ENCODE measurements around the gene CACNA2D4. TPM values are rescaled to one million over a fixed set of nuclear protein-coding genes. Genes with fewer than 3 reads are reported as not detected.

Gene CACNA2D4
- total RNA-seq, 4 donors from 2014 or later = 1.5 to 2.6 (median 2.0) TPM

DNA sequence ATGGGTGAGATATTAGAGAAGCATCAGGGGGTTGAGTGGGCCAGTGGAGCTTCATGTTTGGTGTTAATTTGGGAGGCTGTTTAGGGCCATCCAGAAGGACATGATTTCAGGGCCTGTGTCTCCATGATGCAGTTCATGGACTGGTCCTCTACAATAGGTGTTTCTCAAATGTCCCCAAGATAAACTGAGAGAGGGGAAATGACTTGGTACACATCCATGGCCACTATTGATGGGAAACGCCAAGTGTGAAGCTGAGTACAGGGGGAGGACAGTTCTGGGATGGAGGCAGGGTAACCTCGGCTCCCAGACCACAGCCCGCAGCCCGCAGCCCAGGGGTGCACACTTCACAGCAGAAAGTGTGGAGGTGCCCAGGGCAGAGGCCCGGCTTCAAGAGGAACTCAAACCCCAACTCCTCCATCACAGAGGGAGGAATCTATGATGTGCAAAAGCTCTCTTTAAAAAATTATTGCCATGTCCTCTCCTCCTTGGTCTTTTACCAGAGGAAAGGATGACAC is 33.3 kb downstream of the CACNA2D4 start:
- DNase-seq = no peak
- WGBS, 2 donors = 93 to 97% methylated on average over 5 of the region's 5 CpGs
- no peak overlapping the region for H3K27ac ChIP-seq
- H3K4me3 ChIP-seq (replicated peaks in 1 of 3) = no peak overlapping the region
- intact Hi-C loops (cut with DNase I) = no loop called here
- H3K9me3 ChIP-seq = no peaks in the 10 kb centered on the region
- H3K4me1 ChIP-seq = no peaks in the 10 kb centered on the region
- TF ChIP-seq, protein P1, sequence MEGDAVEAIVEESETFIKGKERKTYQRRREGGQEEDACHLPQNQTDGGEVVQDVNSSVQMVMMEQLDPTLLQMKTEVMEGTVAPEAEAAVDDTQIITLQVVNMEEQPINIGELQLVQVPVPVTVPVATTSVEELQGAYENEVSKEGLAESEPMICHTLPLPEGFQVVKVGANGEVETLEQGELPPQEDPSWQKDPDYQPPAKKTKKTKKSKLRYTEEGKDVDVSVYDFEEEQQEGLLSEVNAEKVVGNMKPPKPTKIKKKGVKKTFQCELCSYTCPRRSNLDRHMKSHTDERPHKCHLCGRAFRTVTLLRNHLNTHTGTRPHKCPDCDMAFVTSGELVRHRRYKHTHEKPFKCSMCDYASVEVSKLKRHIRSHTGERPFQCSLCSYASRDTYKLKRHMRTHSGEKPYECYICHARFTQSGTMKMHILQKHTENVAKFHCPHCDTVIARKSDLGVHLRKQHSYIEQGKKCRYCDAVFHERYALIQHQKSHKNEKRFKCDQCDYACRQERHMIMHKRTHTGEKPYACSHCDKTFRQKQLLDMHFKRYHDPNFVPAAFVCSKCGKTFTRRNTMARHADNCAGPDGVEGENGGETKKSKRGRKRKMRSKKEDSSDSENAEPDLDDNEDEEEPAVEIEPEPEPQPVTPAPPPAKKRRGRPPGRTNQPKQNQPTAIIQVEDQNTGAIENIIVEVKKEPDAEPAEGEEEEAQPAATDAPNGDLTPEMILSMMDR (IDR thresholded peaks at IDR 0.05) = no peak
- TF ChIP-seq POLR2A (IDR thresholded peaks at IDR 0.05) = no peak
- H3K36me3 ChIP-seq = no peaks in the 10 kb centered on the region
- H3K27me3 ChIP-seq = no peaks in the 10 kb centered on the region

DNA sequence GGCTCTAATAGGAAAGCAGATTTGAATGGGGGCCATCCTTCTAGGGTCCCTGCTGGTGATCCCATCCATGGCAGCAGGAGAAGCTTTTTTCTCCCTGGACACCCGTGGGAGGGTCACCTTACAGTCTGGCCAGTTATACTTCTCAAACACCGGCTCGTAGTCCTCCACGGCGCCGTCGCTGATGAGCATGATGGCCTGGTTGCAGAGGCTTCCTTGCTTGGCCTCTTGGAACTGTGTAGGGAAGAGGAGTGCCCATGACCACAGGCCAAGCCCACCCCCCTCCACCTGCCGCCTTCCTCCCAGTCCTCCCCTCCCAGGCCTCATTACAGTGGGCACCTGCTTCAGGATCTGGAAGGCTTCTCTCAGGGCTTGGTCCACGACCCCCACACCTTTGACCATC is 33.8 kb downstream of the CACNA2D4 start:
- H3K4me3 ChIP-seq (replicated peaks in 1 of 3) = no peak overlapping the region
- no peaks in the 10 kb centered on the region for H3K36me3 ChIP-seq
- H3K4me1 ChIP-seq = no peaks in the 10 kb centered on the region
- H3K27me3 ChIP-seq = no peaks in the 10 kb centered on the region
- no peaks in the 10 kb centered on the region for H3K9me3 ChIP-seq
- TF ChIP-seq POLR2A (IDR thresholded peaks at IDR 0.05) = no peak
- TF ChIP-seq, protein P1 (IDR thresholded peaks at IDR 0.05) = no peak
- intact Hi-C loops (cut with DNase I) = no loop called here
- no peak for DNase-seq
- H3K27ac ChIP-seq = no peak overlapping the region
- 90 to 93% methylated on average over 8 to 9 of the region's 9 CpGs for WGBS, 2 donors

DNA sequence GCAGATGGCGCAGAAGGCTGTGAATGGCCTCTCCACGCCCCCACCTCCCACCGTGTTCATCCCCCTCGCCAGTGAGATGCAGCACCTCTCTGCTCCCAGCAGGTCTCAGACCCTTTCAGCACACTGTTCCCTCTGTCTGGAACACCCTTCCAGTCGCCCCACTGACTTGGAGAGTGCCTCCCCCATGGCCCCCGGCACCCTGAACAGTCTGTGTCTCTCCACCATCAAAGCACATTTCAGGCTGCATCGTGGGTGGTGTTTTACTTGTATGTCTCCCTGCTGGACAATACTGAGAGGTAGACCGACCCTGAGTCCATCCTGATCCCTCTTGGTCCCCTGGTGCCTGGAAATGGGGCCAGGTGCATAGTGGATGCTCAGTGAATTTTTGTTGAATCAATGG is 34.9 kb downstream of the CACNA2D4 start:
- intact Hi-C loops (cut with DNase I) = no loop called here
- WGBS, 2 donors = 86 to 92% methylated on average over 8 of the region's 8 CpGs

DNA sequence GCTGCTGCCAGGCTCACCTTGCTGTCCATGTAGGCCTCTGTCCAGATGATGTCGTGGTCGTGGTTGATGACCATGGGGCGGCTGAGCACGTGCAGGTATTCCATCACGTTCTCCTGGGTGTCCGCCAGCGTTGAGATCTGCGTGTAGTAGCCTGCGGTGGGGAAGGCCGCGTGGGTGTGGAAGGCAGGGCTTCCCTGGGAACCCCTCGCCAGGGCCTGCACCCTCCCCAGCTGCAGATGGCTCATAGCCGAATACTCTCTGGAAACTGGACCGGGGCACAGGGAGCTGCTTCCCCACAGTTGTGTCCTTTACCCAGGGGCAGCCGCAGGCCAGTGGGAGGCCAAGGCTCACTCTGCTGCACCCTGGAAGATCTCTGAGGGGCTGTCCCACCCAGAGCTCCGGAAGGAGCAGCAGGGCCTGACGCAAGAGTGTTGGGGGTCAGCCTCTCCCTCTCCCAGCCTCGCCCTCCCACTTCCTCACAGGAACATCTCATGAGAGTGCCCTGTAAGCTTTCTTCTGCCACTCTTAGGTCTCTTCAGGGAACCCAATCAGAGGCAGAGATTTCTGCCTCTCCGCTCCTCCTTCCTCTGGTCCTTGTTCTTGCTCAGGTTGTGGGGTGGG is 35.5 kb downstream of the CACNA2D4 start:
- no peaks in the 10 kb centered on the region for H3K4me1 ChIP-seq
- intact Hi-C loops (cut with DNase I) = no loop called here
- WGBS, 2 donors = 90 to 93% methylated on average over 9 to 16 of the region's 19 CpGs
- no peak overlapping the region for H3K4me3 ChIP-seq (replicated peaks in 1 of 3)
- no peaks in the 10 kb centered on the region for H3K9me3 ChIP-seq
- no peaks in the 10 kb centered on the region for H3K36me3 ChIP-seq
- DNase-seq = no peak
- TF ChIP-seq POLR2A (IDR thresholded peaks at IDR 0.05) = no peak
- TF ChIP-seq, protein P1 (IDR thresholded peaks at IDR 0.05) = no peak
- no peak overlapping the region for H3K27ac ChIP-seq
- H3K27me3 ChIP-seq = no peaks in the 10 kb centered on the region

More for the DNA sequence above, 34.9 kb downstream of the CACNA2D4 start:
- no peaks in the 10 kb centered on the region for H3K4me1 ChIP-seq
- no peaks in the 10 kb centered on the region for H3K36me3 ChIP-seq
- no peak overlapping the region for H3K27ac ChIP-seq
- no peak for DNase-seq
- no peak for TF ChIP-seq POLR2A (IDR thresholded peaks at IDR 0.05)
- TF ChIP-seq, protein P1 (IDR thresholded peaks at IDR 0.05) = no peak
- no peaks in the 10 kb centered on the region for H3K27me3 ChIP-seq
- H3K4me3 ChIP-seq (replicated peaks in 1 of 3) = no peak overlapping the region
- no peaks in the 10 kb centered on the region for H3K9me3 ChIP-seq

DNA sequence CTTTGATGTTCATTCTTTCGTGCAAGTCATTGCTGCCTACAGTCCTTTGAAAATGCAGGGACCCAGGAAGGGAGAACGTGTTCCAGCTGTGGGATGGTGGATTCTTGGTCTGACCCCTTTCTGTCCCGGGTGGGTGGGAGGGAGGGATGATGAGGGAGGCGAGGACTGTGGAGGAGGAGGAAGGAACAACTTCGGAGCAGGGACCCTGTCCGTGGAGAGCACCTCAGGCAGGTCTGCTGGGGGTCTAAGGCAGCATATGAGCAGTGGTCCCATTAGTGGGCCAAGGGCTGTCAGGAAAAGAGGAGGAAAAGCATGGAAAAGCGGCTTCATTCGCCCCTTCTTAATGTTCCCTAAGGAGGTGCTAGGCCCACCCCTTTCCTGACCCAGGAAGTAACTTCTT is 36.0 kb downstream of the CACNA2D4 start:
- Histone ChIP-seq H3K27me3 (no peaks in the 10 kb centered on the region), H3K9me3 (no peaks in the 10 kb centered on the region), H3K4me3 (replicated peaks in 1 of 3) (no peak overlapping the region), H3K27ac (no peak overlapping the region), H3K4me1 (no peaks in the 10 kb centered on the region), H3K36me3 (no peaks in the 10 kb centered on the region)
- 77 to 87% methylated on average over 8 of the region's 8 CpGs for WGBS, 2 donors
- DNase-seq = no peak
- TF ChIP-seq, protein P1 (IDR thresholded peaks at IDR 0.05) = no peak
- no peak for TF ChIP-seq POLR2A (IDR thresholded peaks at IDR 0.05)
- intact Hi-C loops (cut with DNase I) = no loop called here

Data from thyroid gland (tissue), 4 donors.